ENCODE data around the gene KDM4E.
A peak's percentile ranks its signal among the peaks of the same experiment; 100 is the strongest.

DNA sequence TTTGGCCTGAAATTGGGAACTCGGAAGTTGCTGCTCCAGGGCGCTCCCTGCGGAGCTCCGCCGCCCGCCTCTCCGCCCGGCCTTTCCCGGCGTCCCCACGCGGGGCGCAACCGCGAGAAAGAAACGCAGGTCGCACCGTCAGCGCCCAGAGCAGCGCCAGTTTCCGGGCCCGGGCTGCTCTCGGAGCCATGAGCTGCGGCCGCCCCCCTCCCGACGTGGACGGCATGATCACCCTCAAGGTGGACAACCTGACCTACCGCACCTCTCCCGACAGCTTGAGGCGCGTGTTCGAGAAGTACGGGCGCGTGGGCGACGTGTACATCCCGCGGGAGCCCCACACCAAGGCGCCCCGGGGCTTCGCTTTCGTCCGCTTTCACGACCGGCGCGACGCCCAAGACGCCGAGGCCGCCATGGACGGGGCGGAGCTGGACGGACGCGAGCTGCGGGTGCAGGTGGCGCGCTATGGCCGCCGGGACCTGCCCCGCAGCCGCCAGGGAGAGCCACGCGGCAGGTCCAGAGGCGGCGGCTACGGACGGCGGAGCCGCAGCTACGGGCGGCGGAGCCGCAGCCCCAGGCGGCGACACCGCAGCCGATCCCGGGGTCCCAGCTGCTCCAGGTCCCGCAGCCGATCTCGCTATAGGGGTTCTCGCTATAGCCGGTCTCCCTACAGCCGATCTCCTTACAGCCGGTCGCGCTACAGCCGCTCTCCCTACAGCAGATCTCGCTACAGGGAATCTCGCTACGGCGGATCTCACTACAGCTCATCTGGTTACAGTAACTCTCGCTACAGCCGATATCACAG is 42.2 kb downstream of the KDM4E start:
- peak; percentile 63 to 85 (median 66) for TF ChIP-seq CTCF (IDR thresholded peaks at IDR 0.05)
- peak in 1 of 2 donors; percentile 61 for TF ChIP-seq POLR2A (IDR thresholded peaks at IDR 0.05)
- peak in 1 of 2 donors; percentile 85 for TF ChIP-seq EP300 (IDR thresholded peaks at IDR 0.05)

All from tibial nerve (tissue), 4 donors.